Measurements from ENCODE around the gene GSTM3.

DNA sequence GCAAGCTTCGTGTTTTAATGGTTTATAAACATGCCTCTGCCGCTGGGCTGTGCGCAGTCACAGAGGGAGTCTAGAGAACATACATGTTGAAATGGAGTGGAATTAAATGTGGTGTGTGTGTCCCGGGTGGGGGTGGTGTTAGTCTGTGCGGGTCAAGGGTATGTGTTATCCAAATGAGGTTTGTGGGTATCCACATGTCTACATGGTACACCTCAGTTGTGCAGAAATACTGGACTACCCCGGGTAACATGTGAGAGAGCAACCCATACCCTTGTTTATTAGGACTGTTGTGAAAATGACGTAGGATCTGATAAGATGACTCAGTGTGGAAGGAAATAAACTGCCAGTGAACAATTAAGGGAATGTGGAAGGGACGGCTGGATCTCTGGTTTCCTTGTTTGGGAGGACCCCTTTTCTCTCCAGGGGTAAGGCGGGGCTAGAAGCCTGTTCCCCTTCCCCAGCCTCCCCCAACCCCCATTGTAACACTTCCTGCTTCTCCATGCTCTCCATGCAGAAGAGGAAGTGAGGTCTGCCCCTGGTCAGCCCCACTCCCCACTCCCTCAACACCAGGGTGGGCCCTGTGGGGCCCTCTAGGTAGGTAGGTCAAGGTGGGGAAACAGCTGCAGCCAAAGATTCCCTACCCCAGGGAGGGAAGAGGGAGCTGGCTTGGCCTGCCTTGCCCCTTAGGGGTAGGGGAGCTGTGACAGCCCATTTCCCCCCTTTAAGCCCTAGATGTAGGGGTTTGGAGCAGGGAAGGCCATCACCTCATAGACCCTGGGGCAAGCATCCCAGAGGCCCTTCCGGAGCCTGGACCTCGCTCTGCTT, 22.2 kb upstream of the GSTM3 start:
- TF ChIP-seq GATA2 (IDR thresholded peaks at IDR 0.05; ENCODE audit: low read depth, low read length): no peak
- TF ChIP-seq GATA3 (IDR thresholded peaks at IDR 0.05; ENCODE audit: low read depth, low read length): no peak
